GM18519 (cell line): ENCODE results near the gene TOR1A.
A peak's percentile ranks its signal among the peaks of the same experiment; 100 is the strongest.

Experiments used
- ATAC-seq: cut with Tn5 transposase; IDR thresholded peaks from one replicate; pipeline ENCODE4 v1.9.1; 2021; ENCODE audit warnings: mild to moderate bottlenecking, moderate library complexity; ENCODE audit not compliant: unreplicated experiment, low FRiP score

The TOR1A gene

DNA sequence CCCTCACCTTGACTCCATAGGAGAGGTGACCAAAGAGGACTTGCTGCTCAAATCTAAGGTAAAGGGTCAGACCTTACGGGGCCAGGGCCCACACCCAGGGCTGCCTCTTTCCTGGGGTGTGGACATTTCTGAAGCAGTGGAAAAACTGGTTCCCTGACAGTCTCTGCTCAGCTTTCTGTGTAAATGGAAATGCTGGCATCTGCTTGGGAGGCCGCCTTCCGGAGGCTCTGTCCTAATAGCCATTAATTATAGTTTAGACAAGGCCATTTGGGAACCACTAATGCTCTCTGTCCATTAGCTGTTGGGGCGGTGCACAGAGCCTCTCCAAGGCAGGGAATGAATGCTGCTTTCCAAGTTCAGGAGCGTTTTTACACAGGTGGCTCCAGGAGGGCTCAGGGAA lies 28.6 kb upstream of the TOR1A start:
- no peak for ATAC-seq

DNA sequence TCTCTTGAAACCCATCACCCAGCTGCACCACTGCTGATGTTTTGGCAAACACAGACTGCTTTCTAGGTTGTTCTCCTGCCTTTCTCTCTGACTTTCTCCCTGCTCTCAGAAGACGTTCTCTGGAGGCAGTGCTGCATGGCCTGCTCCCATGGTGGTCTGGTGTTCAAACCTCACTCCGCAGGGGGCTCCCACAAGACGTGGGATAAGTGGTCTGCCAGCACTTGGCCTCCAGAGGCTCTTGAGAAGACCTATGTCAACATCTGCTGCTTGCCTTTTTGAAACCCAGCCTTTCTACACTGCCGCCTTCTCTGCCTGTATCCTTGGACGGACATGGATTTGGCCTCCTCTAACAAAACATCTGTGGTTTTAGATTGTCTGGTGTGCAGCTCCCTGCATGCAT lies 27.9 kb upstream of the TOR1A start:
- no peak for ATAC-seq

DNA sequence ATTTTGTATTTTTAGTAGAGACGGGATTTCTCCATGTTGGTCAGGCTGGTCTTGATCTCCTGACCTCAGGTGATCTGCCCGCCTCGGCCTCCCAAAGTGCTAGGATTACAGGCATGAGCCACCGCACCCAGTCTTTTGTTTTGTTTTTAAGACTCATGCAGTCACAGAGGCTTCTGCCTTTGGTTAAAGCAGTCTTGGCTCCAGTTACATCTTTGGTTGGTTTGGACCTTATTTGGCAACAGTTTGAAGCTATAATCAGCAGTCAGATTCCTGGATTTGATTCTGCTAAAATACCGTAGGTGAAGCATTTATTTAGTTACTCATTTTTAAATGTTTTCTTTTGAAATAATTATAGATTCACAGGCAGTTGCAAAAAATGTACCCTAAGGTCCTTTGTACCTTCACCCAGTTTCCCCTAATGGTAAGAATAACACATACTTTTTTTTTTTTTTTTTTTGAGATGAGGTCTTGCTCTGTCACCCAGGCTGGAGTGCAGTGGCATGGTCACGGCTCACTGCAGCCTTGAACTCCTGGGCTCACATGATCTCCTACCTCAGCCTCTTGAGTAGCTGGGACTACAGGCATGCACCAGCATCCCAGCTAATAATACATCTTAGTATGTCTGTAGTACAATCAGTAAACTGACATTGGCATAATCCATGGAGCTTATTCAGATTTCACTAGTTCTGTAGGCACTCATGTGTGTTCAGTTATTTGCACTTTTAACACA lies 27.1 kb upstream of the TOR1A start:
- no peak for ATAC-seq

DNA sequence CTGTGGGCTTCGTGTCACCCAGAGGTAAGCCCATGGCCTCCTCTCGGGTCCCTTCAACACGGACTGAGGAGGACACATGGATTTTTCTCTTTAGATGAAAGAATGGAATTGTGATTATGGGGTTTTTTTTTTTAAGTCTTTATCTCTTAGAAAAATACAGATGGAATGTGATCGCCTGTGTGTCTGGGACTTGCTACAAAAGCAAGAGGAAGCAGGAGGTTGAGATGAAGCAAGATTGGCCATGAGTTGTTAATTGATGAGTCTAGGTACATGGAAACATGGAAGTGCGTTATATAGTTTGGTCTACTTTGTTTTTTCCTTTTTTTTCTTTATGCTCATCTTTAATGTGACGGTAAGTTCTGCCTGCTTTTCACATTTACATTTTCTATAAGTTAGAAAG lies 26.0 kb upstream of the TOR1A start:
- no peak for ATAC-seq

DNA sequence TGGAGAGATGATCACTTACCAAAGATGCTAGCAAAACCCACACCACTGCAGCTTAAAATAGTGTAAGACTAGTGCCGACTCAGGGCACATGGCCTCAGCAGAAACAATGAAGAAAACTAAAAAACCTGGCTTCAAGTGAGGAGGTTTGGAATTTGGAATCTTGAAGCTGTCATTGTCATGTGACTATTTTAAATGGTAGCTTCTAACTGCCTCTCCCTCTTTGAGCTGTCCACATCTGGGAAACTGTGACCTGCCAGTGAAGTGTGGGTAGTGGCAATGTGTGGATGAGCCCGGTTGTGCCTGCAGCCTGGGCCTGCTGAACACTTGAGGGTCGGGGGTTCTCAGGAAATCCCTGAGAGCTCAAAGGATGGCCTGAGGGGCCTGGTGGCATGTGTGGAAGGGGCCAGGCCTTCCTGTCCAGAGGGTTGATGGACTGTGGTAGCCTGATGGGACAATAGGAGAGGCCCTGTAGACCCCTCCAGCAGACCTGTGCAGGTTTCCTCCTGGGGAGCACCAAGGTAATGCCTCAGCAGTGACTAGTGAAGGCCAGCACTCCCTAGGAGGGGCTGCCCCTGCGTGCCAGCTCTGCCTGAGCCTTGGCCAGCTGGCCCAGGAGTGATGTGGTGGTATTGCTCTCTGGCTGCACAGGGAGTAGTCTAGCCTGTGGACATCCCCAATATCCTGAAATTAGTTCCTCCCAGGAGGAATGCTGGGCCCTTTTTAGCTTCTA lies 24.9 kb upstream of the TOR1A start:
- no peak for ATAC-seq

DNA sequence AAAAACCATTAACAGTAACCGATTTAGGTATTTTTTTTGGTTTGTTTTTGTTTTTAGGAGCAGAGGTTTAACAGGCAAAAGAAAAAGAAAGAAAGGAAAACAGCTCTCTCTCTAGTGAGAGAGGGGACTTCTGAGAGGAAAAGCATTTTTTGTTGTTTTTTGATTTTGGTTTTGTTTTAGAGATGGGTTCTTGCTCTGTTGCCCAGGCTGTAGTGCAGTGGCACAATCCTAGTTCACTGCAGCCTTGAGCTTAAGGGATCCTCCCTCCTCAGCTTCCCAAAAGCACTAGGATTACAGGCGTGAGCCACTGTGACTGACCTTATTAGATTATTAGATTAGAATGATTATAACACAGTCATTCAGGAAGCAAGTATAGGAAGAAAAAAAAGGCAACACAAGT lies 21.4 kb upstream of the TOR1A start:
- ATAC-seq: no peak

DNA sequence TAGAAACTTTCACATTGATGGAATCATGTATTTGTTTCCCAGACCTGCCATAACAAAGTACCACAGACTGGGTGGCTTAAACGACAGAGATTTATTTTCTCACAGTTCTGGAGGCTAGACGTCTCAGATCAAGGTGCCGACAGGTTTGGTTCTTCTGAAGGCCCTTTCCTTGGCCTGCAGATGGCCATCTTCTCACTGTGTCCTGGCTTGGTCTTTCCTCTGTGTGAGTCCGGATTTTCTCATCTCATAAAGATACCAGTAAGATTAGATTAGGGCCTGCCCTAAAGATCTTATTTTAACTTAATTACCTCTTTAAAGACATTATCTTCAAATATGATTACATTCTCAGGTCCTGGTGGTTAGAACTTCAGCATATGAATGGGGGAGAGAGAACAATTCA lies 17.1 kb upstream of the TOR1A start:
- no peak for ATAC-seq

DNA sequence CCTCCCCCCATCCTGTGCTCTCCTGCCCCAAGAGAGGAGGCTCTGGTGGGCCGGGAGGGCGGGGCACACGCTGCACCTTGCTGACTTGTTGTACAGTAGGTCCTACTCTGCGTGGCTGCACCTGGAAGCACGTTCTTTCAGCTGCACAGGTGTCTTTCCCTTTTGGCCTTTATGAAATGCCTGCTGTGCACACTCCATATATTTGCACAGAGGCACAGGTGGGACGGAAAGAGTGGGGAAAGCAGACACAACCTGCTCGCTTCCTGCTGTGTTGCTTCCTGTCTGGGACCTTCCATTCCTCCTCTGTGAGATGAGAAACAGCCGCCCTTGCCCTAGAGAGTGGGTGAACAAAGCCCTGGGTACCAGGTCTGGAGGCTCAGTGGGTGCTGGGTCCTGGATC lies 16.1 kb upstream of the TOR1A start:
- no peak for ATAC-seq

DNA sequence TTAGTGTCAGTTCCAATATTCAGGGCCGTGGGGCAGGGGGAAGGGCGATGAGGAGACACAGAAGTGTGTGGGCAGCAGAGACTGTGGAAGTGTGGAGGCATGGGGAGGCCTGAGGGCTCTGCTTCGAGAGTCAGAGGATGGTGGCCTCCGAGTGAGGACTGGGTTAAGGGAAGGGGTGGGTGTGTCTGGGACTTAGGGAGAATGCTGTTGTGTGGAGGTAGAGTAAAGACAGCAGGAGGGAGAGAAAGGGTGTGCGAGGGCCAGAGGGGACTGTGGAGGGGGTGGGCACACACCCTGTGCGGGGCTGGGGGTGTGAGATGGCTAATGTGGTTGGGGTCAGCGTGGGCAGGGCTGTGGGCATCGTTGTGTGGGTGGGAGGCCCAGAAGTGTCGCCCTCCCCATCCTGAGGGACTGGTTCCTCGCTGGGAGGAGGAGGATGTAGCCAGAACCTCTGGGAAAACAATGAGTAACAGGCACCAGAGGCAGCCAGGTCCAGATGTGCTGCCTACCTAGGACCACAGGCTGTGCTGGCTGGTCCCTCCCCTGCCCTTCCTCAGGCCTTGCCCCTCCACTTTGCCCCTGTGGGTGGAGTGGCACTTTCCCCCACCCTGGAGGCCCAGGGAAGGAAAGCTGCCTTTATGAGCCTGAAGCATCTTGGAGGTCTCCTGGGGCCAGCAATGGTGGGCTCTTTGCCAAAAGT lies 15.5 kb upstream of the TOR1A start:
- ATAC-seq: no peak

DNA sequence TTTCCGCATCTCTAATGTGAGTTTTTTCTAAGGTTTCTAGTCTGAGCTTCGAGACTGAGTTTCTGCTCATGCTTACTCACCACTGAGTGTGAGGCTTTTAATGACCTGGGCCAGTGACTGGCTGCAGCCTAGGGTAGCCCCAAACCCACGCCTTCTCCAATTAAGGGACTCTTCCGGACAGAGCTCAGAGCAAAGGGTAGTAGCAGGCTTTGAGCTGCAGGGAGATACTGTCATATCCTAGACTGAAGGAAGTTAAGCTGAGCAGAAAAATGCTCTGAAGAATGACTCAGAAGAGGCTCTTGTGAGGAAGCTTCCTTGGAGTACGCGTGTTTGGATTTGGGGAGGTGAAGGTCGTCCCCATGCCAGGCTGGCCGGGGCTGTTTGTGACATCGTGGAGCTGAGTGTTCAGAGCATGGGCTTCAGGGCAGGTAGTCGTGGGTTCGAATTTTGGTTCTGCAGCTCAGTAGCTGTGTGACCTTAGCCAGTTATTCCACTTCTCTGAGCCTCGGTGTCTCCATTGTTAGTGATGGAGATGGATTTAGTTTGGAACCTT lies 14.8 kb upstream of the TOR1A start:
- no peak for ATAC-seq

DNA sequence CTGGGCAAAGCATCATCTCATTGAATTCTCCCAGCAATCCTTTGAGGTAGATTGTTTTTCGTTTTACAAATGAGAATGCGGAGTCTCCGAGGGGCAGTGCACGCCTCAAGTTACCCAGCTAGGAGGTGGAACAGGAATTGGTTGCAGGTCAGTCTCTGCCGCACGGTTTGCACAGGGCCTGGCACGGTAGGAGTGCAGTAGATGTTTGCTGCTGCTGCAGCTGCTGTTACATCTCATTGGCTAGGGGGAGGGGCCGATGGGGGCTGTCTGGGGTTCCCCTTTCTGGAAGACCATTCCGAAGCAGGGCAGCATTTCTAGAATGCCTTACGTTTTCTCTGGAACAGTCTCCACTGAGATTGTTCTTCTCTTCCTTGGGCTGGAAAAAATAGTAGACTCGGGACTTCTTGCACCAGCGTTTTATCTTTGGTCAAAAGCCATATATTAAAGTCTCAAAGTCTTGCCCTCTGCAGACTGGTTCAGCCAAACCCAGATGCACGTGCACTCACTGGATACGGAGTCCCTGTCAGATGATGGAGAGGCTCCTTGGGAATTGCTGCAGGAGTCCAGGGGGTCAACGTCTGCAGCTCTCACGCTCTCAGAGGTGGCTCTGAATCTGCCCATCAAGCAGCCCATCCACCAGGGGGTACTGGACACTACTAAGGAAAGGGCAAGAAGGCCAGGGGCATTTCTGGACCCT lies 12.5 kb upstream of the TOR1A start:
- no peak for ATAC-seq

DNA sequence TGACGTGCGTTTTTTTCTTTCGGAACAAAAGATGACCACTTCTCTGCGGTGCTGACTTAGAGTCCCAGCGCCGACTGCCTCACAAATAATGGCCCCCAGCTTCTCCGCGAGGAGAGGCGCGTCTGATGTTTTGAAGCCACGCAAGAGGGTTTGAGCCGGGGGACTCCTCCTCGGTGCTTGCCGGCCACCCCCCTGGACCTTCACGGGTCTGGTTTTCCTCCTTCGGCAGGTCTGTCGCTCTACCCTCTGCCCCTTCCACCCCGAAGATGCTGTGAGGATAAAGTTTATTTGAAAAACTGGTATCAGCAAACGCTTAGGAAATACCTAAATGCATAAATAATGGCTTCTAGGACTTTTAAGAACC lies 11.9 kb upstream of the TOR1A start:
- ATAC-seq: no peak

DNA sequence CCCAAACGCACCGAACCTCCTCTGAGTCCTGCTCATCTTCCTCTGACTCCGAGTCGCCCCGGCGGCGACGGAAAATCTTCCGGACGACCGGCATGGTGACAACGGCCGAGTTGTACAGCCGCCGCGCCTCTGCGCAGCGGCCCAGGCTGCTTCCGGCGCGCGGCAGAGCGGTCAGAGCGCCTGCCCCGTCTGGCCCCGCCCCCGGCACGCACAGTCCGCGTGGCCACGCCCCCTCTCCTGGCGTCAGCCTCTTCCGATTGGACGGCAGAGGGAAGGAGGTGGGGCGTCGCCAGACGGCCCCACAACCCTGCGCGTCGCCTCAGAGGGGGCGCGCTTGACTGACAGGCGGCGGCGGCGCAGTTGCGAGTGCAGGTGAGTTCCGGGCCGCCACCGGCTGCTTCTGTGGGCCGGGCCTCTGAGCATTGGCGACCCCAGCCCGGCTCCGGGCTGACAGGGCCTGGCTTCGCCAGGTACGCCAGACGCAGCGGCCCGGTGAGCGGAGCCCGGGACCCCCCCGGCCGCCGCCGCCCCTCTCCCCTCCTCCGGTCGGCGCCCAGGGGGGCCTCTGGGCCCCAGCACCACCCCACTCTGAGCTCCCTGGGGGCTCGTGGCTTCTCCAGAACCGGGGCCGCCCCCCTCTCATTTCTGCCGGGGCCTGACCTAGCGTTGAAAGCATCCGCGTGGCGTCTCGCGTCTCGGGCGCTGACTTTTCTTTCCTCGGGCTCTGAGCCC lies 11.4 kb upstream of the TOR1A start, which contains the start of the genes C9orf78 and USP20:
C9orf78 (minus strand) TSS at position 148 of the 732 bp plus-strand sequence; CDS start at position 94, 54 bp downstream.
USP20 (plus strand) TSS at position 331 of the 732 bp plus-strand sequence. CDS start 17,098 bp downstream, outside the sequence.
- ATAC-seq: peak; percentile 83

DNA sequence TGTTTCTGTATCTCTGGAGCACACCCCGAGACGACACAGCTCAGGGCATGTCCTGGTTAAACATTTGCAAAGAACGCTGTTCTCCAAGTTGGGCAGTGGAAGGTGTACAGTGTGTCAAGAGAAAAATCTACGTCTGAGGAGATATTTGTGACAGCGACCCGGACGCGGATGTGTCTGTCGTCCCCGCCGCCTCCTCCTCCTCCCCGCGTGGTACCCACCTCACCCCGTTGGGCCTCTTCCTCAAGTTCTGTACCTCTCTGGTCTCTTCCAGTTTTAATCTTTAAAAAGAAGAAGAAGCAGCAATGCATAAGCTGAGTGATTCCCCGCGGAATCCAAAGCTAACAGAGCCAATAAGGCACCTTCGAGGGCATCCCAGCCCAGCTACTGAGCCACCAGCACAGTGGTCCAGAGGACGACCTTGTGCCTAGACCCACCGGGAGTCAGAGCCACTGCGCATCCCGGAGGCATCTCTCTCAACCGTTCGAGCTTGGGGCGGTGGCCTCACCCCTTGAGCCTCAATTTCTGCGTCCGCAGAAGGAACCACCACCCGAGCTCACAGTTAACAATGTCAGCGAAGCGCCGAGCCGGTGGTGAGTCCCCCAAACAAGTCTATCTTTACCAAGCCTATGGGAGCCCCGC lies 10.7 kb upstream of the TOR1A start:
- no peak for ATAC-seq

DNA sequence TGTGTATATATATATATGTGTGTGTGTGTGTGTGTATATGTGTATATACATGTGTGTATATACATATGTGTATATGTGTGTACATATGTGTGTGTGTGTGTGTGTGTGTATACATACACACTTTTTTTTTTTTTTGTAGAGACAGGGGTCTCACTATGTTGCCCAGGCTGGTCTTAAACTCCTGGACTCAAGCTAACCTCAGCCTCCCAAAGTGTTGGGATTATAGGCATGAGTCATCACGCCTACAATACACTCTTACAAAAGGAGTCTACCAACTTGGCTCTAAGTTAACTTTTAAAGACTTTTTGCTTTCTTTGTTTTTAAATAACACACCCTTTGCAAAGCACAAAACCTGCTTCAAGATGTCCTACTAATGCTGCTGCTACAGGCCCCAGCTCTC lies 9.0 kb upstream of the TOR1A start:
- ATAC-seq: no peak

DNA sequence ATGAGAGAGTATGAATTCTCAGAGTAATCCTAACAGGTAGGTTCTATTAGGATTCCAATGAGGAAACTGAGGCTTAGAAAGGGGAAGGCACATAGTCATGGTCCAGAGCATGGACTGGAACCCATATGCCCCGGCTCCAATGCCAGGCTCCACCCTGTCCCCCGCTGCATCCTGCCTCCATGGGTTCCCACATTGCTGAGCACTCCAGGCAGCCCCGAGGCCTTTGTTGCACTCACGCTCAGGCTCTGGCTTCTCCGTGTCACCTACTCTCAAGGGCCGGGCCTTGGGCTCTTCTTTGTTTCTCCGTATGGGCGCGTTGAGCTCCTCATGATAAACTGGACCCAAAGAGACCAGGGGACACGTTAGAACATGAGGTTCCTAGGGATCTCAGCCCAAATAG lies 5.0 kb upstream of the TOR1A start:
- no peak for ATAC-seq

DNA sequence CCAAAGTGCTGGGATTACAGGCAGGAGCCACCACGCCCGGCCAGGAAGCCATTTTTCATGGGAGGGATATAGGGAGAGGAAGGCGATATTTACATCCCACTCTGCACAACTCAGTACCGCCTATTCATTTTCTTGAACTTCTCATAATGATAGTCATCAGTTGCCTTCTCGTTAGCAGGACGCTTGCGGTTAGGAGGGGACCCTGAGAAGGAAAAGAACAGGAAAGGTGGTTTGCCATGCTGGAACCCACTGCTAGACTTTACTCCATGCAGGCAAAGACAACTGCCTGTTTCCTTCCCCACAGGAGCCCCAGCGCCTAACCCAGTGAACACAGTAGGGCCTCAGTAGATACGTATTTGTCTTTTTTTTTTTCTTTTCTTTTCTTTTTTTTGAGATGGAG lies 4.1 kb upstream of the TOR1A start:
- ATAC-seq: no peak

DNA sequence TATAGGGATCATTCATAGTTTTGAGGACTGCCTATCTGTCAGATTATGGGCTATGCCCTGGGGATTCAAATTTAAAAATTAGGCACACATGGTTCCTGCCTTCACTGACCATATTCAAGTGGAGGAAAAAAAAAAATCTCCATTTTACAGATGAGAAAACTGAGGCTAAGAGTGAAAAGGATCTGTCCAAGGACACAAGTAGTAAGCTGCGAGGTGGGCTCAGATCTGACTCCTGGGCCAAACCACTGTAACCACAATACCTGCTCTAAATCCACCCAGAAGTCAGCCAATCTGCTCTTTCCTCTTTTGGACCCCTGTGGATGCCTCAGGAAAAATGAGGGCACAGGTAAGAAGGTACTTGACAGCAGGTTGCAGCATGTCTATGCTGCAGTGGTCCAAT lies 2.8 kb upstream of the TOR1A start:
- ATAC-seq: no peak

DNA sequence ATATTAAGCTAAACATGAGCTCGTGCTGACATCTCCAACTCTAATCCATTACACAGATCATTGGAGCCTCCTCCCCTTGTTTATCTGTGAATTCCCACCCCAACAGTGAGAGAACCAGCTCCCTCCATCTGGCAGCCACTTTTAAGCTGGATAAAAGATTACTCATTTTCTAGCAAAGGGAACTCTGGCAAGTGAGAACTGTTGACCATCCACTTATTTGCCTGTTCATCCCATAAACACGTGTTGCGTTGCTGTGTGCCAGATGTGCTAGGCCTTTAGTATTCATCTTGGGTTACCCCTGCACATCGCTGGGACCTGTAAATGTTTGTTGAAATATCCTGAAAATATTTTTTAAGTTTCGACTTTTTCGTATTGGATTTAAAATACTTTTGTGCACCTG lies 2.4 kb upstream of the TOR1A start:
- ATAC-seq: no peak

DNA sequence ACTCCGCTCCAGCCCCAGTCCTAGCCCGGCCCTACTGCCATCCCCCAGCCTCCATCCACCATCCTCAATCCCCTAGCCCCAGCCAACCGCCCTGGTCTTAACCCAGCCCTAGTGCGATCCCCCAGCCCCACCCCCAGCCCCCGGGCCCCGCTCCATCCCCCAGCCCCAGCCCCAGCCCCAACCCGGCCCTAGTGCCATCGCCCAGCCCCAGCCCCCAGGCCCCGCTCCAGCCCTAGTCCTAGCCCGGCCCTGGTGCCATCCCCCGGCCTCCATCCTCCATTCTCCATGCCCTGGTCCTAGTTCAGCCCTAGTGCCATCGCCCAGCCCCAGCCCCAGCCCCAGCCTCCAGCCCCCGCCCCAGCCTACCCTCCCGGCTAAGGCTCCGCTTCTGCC lies 398 bp downstream of the TOR1A start:
- no peak for ATAC-seq
